Lung microvascular endothelial cell (primary cell): ENCODE results near the gene GALNTL6. TPM values are rescaled to one million over a fixed set of nuclear protein-coding genes. Genes with fewer than 3 reads are reported as not detected.
A peak's percentile ranks its signal among the peaks of the same experiment; 100 is the strongest.

Experiments used
- DNase-seq, 2 donors: peaks; one replicate each; pipeline versions ENCODE4 v3.0.0 to v3.0.0-alpha.2; 2010; ENCODE audit warnings: low read depth in 2 of 2
- total RNA-seq: library from RNA; depleted of rRNA; stranded (reverse); fragments of >200 nt; gene quantifications from 2 replicates; pipeline ENCODE4 v1.2.1, GENCODE V29; 2014

GALNTL6 gene
- total RNA-seq, 1 donor from 2014 or later, result not detected

DNA sequence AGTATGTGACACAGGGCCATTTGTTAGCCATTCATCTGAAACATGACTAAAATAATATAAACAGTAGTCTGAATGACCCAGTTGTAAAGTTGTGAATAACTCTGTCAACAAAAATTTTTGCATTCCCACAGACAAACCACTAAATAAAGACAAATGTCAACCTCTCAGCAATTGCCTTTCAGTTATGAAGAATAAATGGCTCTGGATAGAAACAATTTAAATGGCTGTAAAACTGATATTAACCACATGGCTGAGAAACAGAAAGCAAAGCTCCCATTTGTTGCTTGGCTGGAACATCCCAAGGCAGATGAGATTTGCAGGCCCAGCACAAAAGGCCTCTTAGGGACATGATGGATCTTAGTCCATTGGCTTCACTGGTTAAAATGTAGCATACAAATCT is 296.3 kb downstream of the GALNTL6 start:
- DNase-seq, result no peak

DNA sequence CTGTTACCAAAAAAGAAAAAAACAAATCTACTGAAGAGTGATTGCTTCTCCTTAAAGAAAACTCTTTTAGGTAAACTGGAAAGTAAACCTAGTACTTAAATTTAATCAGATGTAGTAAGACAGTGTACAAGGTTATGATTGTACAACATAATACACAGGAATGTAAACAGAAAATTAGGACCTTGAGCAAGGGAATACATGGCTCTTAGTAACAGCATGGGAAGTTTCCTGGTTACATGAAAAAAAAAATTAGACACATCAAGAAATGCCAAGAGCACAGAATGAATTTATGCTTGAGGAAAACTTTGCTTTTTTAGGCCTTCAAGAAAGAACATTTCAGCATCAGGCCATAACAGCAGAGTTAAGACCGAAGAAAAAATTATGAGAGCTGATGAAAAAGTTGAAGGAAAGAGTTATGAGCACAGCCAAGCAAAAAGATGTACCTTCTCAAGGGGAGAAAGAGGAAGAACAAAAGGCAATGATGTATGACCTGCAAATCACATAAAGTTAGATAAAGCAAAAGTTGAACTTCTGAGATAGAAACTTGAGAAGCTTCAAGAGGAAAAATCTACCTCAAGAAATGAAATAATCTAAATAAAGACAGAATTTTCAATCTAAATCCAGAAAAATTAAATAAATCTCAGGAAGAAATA is 311.6 kb downstream of the GALNTL6 start:
- DNase-seq, result no peak

DNA sequence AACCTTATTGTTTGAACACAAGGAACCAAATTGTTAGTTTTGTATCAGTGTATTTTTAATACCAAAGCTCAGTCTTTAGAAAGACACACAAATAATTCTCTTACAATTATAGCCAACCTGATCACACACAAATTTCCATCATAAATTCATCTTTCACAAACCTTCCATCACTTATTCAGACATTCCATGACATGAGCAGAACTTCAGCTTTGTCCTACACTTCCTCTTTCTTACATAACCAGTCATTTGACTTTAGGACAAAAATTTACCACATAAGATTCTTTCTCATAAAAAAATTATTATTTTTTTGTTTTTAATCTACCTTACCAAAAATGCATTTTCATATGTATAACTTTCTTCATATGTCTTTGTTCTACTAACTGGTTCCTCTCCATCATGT is 312.2 kb downstream of the GALNTL6 start:
- no peak for DNase-seq

DNA sequence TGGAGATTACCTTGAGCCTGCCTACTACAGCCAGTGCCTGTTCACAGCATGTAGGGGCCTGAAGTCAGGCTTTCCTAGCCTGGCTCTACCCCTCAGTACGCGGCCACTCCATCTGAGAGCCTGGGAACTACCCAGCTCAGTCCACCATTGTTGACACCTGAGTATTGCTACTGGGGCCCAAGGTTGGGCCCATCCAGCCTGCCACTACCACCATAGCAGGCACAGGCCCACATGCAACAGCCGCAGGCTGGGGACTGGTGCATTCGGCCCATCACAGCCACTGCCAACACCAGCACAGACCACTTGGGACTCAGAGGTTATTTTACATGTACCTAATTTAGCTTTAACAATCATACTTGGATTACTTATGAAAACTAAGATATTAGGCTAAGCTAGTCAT is 314.0 kb downstream of the GALNTL6 start:
- no peak for DNase-seq

DNA sequence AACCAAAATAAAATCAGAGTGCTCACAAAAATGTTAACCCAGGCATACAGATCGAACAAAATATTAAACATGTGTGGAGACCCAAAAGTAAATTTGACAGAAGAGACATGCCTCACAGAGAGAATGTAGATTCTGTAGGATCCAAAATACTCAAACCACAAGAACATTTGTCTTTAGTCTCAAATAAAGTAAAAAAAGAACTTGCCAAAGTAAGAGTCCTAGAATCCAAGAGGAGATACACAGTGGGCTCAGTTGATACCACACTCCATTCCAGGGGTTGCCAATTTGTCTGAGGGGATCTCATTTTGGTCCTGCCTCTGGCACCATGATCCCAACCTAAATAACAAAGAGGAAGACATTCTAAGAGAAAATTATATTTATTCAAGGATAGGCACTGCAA is 316.4 kb downstream of the GALNTL6 start:
- DNase-seq, result no peak

DNA sequence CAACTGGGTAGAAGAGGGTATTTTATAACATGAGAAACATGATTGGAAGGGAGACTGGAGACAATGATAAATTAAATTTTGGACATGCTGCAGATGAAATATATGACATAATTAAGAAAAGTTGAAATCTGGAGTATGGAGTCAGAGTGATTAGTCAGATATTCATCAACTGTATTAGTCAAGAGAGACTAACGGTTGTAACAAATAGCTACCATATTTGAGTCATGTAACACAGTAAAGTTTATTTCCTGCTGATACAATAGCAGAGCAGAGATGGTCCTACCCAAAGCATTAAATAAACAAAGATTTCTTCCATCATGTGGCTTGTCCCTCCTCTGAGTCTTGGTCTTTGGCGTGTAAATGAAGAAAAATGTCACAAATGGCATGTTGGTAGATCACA is 321.3 kb downstream of the GALNTL6 start:
- no peak for DNase-seq

DNA sequence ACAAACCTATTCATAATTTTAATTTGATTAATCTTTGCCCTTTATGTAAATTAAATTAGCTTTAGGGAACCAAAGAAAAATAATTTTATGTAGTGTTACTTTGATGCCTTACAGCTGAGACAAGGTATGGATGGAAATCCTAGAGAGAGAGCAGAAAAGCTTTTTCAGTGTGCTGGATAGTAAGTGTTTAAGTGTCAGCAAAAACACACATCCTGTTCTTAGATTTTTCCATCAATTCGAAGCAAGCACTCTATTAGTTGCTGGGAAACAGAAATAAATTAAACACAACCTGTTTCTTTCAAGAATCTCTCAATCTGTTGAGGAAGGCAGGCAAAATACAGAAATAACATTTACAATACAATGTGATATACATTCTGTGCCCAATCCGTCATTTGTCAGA is 327.8 kb downstream of the GALNTL6 start:
- DNase-seq, result no peak

DNA sequence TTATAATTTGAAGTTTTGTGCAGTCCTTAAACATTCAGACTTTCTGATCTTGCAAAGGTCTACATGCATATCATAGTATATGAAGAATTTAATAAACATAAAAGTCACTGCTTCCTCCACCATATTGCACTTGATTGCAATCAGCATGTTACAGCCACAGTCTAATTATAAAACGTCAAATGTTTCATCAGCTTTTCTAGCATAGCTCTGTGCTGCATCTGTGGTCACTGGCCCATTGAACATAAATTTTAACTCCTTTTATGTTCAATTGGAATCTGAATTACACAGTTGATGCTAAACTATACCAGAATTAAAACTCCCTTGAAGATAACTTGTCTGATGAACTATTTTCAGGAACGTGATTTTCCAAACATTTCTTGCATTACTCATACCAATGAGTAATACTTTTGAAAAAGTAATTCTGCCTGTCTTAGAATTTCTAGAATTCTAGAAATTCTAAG is 329.1 kb downstream of the GALNTL6 start:
- DNase-seq, result no peak

DNA sequence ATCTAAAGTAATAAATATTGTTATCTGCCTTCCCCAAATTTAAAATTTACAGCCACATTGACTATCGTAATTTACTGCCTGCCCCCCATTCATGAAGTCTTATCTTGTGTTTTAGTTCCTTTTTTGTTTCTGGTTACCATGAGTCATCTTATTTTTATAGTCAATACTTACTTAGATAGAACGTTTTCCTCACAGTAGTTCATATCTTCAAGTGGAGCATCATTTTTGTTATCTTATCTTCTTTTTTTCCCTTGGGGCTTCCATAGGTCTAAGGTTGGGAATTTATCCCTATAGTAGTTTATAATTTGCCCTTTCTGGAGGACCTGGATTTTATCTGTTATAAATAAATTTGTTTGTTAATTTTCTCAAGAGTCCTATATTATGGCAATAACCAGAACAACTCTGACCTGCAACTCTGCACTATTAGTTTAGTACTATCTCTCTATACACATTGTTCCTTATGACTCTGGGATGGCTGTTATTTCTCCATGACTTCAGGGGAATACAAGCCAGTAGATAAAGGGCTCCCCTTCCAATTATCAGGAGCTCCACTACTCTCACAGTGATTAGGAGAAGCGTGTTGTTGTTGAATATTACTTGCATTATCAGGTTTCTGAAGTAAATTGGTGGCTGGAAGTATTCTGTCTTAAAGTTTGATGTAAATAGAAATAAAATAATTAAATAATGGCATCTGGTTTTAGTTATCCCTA is 330.6 kb downstream of the GALNTL6 start:
- DNase-seq, result no peak

DNA sequence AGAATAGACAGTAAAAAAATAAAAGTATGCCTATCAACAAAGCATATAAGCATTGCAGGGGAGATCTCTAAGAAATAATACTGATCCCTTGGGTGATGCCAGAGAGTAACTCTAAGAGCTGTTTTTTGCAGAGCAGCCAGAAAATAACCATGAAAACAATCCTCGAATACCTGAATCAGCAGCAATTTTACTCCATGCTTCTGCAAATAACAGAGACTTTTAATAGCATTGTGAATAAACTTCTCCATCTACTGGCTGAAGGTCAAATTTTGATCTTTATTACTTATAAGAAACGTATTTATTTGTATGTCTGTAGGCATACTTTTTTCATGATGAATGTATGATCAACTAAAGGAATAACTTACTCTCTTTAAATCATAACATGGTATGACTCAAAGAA is 334.5 kb downstream of the GALNTL6 start:
- no peak for DNase-seq

DNA sequence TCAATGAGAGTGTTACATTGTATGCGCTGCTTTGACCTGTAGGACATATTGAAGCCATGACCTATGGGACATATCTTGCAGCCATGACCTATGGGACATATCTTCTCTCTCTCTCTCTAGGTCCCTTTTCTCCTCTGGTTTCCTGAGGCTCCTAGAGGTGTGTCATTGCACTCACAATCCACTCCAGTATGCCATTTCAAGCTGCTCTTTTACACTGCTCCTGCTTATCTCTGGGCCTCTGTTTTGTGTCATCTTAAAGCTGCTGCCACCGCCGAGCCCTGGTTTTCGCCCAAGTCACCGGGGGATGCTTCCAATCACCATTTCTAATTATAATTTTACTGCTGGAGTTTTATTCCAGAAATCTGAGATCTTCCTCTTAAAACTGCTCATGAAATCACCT is 336.1 kb downstream of the GALNTL6 start:
- no peak for DNase-seq

DNA sequence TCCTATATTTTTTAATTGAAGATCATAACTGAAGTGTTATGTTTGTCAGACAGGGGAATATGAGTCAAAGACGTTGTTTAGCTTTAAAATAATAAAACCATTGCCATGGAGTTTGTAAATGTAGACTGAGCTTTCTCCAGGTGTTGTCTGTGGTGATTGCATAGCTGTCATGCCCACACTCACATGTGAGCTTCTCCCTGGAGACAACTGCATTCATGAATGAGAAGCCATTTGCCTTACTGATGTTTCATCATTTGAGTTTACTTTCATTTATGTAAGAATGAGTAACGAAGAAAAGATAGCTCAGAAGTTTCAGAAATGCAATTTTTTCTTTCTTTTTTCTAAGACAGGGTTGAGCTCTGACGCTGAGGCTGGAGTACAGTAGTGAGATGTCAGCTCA is 339.1 kb downstream of the GALNTL6 start:
- DNase-seq, result no peak

DNA sequence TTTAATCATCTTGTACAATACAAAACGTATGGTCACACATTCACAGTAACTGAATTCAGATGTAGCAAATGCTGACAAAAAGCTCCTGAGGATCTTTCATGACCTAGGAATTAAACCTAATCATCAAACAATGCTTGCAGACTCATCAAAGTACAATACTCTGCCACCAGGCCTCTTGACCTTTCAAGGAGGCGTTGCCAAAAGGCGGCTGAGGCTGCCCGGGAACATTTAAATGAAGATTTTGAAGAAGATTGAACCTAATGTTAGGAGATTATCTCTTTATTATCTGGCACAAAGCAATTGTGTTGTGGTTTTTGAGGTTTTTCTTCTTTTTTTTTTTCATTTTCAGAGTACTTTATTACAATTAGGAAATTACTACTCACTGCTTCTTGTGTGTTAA is 340.5 kb downstream of the GALNTL6 start:
- DNase-seq, result no peak

DNA sequence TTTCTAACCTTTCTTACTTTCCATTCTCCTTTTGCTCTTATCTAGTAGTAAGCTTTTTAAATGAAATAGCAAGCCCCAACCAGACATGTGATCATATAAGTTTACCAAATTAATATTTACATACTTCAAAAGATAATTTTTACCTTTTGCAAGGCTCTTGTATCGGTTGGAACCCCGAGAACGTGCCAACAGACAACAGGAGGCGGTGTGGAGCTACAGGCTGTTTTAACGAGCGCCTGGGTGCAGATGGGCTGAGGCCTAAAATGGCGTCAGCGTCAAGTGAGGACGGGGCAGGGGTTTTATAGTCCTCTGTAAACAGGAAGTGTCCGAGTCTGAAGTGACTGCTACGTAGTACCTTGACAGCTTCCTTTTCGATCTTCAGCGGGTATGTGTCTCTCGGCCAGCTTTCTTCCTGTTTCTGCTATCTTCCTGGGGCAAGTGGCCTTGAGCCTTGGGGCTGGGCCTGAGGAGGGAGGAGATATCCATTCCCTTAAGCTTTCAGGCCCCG is 342.7 kb downstream of the GALNTL6 start:
- DNase-seq, result no peak

DNA sequence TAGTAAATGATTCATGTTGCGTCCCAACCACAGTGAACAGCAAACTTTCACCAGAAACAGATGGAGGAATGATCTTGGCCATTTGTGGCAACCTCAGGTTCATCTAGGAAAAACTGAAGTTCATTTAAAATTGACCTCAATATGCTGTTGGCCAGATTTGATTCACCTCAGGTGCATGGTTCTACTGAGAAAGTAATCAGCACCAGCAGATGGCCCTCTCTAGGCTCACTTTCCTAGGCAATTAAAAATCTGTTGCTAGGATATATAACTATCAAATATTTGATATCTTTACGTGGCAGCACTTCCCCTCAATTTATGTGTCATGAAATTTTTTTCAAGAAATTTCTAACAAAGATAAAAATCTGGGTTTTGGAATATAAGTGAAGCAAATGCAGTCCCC is 344.7 kb downstream of the GALNTL6 start:
- no peak for DNase-seq

DNA sequence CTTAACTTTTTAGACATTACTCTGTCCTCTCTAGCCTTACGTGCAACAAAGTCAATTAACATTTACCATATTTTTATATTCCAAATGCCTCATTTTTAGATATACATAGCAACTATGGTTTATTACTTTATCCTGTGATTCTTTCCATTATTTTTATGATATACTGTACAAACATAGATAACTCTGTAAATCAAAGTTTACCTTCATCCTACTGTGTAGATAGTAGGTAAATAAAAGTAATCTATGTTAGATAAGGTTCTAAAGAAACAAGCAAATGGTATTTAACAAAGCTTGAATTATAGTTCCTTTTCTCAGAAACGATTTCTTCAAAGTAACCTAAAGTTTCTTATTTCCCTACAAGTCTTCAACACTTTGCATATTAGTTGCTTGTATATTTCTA is 350.0 kb downstream of the GALNTL6 start:
- no peak for DNase-seq

DNA sequence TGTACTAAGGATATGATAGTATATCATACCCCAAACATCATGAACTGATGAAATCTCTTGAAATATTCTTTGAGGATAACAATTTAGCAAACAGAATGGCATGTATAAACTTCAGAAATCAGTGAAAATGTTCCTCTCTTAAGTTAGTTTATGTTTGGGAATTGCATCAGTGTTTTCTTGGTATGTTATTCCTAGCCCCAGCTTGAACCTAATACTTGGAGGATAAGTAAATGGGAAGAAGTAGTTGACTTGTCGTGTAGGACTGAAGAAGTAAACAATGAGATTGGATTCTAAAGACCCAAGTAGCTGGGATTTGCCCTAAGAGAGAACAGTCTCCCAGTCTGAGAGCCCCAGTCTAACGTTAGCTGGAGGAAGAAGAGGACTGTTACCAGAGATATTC is 355.7 kb downstream of the GALNTL6 start:
- DNase-seq, result no peak

DNA sequence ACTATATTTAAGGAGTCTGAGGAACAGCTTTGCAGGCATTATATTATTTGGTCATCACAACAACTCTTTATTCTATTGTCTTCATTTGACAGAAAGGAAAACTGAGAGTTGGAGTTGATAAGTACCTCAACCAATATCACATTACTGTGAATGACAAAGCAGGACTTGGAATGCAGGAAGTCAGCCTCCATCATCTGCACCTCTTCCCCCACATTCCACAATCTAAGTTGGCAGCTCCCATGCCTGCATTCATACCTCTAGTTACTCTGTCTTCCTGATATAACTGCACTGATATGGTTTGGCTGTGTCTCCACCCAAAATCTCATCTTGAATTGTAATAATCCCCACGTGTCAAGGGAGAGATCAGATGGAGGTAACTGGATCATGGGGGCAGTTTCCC is 356.7 kb downstream of the GALNTL6 start:
- no peak for DNase-seq

DNA sequence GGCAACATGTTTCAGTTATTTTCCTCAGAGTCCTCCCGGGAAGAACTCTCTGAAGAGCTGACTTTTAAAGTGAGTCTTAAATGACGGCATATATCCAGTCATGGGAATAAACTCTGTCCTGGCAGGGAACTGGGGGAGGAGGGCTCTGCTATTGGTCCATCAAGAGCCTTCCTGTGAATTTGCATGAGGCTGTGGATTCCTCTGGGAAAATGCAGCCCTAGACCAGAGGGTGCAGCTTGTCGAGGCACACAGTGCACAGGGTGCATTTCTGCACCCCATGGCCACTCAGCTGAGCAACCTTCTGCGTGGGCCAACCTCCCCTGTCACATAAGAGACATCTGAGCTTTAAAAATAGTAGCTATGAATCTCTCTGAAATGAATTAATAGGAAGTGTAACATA is 360.0 kb downstream of the GALNTL6 start:
- no peak for DNase-seq

DNA sequence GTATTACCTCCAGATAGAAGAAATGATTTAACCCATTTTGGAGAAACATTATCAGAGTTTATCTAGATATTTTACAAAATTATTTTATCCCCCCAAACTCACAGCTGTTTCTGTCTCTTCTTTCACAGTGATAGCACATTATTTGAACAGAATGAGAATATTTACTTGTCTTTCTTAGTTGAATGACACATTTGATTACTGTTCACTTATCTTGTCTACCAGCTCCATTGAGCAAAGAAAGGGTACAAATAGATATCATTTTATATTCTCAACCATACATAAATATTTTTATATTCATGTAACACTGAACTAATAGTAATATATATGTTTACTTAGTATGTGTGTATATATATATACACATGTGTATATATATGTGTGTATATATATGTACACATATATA is 364.2 kb downstream of the GALNTL6 start:
- DNase-seq, result no peak

DNA sequence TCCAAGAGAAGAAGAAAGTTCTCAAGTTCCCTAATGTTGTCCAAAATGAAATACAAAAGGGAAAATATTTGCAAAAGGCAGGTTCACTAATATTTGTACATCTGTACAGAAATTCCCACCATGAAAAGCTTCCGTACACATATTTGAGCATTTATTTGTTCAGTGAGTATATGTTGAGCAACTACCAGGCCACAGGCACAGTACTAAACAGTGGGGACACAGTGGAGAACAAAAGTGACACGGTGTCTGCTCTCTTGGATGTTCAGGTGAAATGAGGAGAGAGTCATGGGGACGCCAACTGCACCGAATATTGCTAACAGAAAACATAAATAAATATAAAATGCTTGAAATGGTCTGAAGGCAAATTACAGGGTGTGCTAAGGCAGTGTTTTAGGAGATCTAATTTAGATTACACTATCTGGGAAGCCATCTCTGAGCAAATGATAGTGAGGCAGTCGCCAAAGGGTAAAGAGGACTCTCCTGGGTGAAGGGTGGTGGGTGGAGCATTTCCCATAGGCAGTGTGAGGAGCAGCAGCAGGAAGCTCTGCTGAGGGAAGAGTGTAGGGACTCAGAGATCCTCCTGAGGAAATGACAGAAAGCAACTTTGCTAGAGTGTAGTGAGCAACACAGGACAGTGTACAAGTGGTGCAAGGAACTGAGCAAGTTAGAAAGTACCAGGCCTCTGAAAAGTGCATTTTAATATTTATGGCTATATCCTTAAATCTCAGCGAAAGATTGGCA is 375.2 kb downstream of the GALNTL6 start:
- no peak for DNase-seq

DNA sequence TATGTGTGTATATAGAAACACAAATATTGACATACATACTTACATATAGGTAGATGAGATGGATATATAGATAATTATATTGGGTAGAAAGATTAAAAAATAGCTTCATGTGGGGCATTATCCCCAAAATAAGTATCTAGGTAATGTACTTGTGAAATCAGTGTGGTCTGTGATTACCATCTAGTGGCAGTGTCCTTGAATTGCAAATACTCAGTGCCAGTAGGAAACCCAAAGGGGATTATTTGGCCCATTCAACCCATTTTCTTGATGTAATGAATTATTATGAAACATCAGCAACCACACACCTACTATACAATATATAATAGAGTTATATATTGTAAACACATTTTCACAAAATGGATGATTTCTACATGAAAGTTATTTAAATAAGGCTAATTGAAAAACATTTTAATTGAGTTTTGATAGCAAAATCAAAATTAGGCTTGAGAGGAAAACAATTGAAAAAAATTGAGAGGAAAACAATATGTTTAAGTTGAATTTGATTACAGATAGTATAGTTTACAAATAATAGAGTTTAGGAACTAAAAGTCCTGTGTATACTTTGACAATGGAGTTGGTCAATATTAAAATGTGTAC is 389.4 kb downstream of the GALNTL6 start:
- peak; percentile 2 to 6 for DNase-seq
